ENCODE data around the gene DSCAM.

Gene DSCAM

GRCh38 chr21:40242586-40243265, 604.2 kb downstream of the DSCAM start:
- no peak overlapping the region for H3K27ac ChIP-seq (ENCODE audit: low read length)
- peaks cover 2 to 3% of the 10 kb centered on the region in 2 donors for H3K9me3 ChIP-seq (ENCODE audit: control insufficient read depth in 2 of 2, low read length in 2 of 2)
- H3K4me1 ChIP-seq (ENCODE audit: control insufficient read depth, insufficient read depth, low read length) = no peaks in the 10 kb centered on the region
- H3K4me3 ChIP-seq (ENCODE audit: low read length in 2 of 2) = no peak overlapping the region
- no peak overlapping the region for H3K9ac ChIP-seq (ENCODE audit: low read length in 2 of 2)
- H3K36me3 ChIP-seq (ENCODE audit: control insufficient read depth in 2 of 2, insufficient read depth in 2 of 2, low read length in 2 of 2) = no peaks in the 10 kb centered on the region
- no peaks in the 10 kb centered on the region for H3K27me3 ChIP-seq (ENCODE audit: control insufficient read depth in 1 of 2, insufficient read depth in 2 of 2, low read length in 2 of 2)

- Histone ChIP-seq H3K4me3 (ENCODE audit: low read length in 2 of 2) (no peak overlapping the region), H3K27me3 (ENCODE audit: control insufficient read depth in 1 of 2, insufficient read depth in 2 of 2, low read length in 2 of 2) (no peaks in the 10 kb centered on the region), H3K36me3 (ENCODE audit: control insufficient read depth in 2 of 2, insufficient read depth in 2 of 2, low read length in 2 of 2) (no peaks in the 10 kb centered on the region), H3K9ac (ENCODE audit: low read length in 2 of 2) (no peak overlapping the region), H3K4me1 (ENCODE audit: control insufficient read depth, insufficient read depth, low read length) (no peaks in the 10 kb centered on the region), H3K27ac (ENCODE audit: low read length) (no peak overlapping the region), H3K9me3 (ENCODE audit: control insufficient read depth in 2 of 2, low read length in 2 of 2) (peaks cover 0 to 5% of the 10 kb centered on the region in 2 donors)
Measured at GRCh38 chr21:40235528-40235927, 611.4 kb downstream of the DSCAM start.

- no peaks in the 10 kb centered on the region for H3K27me3 ChIP-seq (ENCODE audit: control insufficient read depth in 1 of 2, insufficient read depth in 2 of 2, low read length in 2 of 2)
- H3K9me3 ChIP-seq (ENCODE audit: control insufficient read depth in 2 of 2, low read length in 2 of 2) = peaks cover 0 to 5% of the 10 kb centered on the region in 2 donors
- H3K36me3 ChIP-seq (ENCODE audit: control insufficient read depth in 2 of 2, insufficient read depth in 2 of 2, low read length in 2 of 2) = no peaks in the 10 kb centered on the region
- no peaks in the 10 kb centered on the region for H3K4me1 ChIP-seq (ENCODE audit: control insufficient read depth, insufficient read depth, low read length)
- no peak overlapping the region for H3K27ac ChIP-seq (ENCODE audit: low read length)
- H3K9ac ChIP-seq (ENCODE audit: low read length in 2 of 2) = no peak overlapping the region
- H3K4me3 ChIP-seq (ENCODE audit: low read length in 2 of 2) = no peak overlapping the region
Measured at GRCh38 chr21:40231979-40232378, 615.0 kb downstream of the DSCAM start.

GRCh38 chr21:40227096-40227495, 619.9 kb downstream of the DSCAM start:
- H3K36me3 ChIP-seq (ENCODE audit: control insufficient read depth in 2 of 2, insufficient read depth in 2 of 2, low read length in 2 of 2) = no peaks in the 10 kb centered on the region
- peaks cover 0 to 3% of the 10 kb centered on the region in 2 donors for H3K9me3 ChIP-seq (ENCODE audit: control insufficient read depth in 2 of 2, low read length in 2 of 2)
- H3K9ac ChIP-seq (ENCODE audit: low read length in 2 of 2) = no peak overlapping the region
- H3K4me1 ChIP-seq (ENCODE audit: control insufficient read depth, insufficient read depth, low read length) = no peaks in the 10 kb centered on the region
- no peak overlapping the region for H3K27ac ChIP-seq (ENCODE audit: low read length)
- no peak overlapping the region for H3K4me3 ChIP-seq (ENCODE audit: low read length in 2 of 2)
- H3K27me3 ChIP-seq (ENCODE audit: control insufficient read depth in 1 of 2, insufficient read depth in 2 of 2, low read length in 2 of 2) = peaks cover 0 to 6% of the 10 kb centered on the region in 2 donors

- no peaks in the 10 kb centered on the region for H3K36me3 ChIP-seq (ENCODE audit: control insufficient read depth in 2 of 2, insufficient read depth in 2 of 2, low read length in 2 of 2)
- H3K4me3 ChIP-seq (ENCODE audit: low read length in 2 of 2) = no peak overlapping the region
- no peaks in the 10 kb centered on the region for H3K4me1 ChIP-seq (ENCODE audit: control insufficient read depth, insufficient read depth, low read length)
- H3K9ac ChIP-seq (ENCODE audit: low read length in 2 of 2) = no peak overlapping the region
- no peak overlapping the region for H3K27ac ChIP-seq (ENCODE audit: low read length)
- no peaks in the 10 kb centered on the region for H3K9me3 ChIP-seq (ENCODE audit: control insufficient read depth in 2 of 2, low read length in 2 of 2)
- H3K27me3 ChIP-seq (ENCODE audit: control insufficient read depth in 1 of 2, insufficient read depth in 2 of 2, low read length in 2 of 2) = no peaks in the 10 kb centered on the region
Measured at GRCh38 chr21:40215941-40216340, 631.0 kb downstream of the DSCAM start.

GRCh38 chr21:40210251-40210650, 636.7 kb downstream of the DSCAM start:
- Histone ChIP-seq H3K27me3 (ENCODE audit: control insufficient read depth in 1 of 2, insufficient read depth in 2 of 2, low read length in 2 of 2) (no peaks in the 10 kb centered on the region), H3K4me3 (ENCODE audit: low read length in 2 of 2) (no peak overlapping the region), H3K9ac (ENCODE audit: low read length in 2 of 2) (no peak overlapping the region), H3K4me1 (ENCODE audit: control insufficient read depth, insufficient read depth, low read length) (no peaks in the 10 kb centered on the region), H3K36me3 (ENCODE audit: control insufficient read depth in 2 of 2, insufficient read depth in 2 of 2, low read length in 2 of 2) (no peaks in the 10 kb centered on the region), H3K9me3 (ENCODE audit: control insufficient read depth in 2 of 2, low read length in 2 of 2) (no peaks in the 10 kb centered on the region), H3K27ac (ENCODE audit: low read length) (no peak overlapping the region)

GRCh38 chr21:40208948-40209345, 638.0 kb downstream of the DSCAM start:
- Histone ChIP-seq H3K9ac (ENCODE audit: low read length in 2 of 2) (no peak overlapping the region), H3K4me3 (ENCODE audit: low read length in 2 of 2) (no peak overlapping the region), H3K27ac (ENCODE audit: low read length) (no peak overlapping the region), H3K9me3 (ENCODE audit: control insufficient read depth in 2 of 2, low read length in 2 of 2) (no peaks in the 10 kb centered on the region), H3K36me3 (ENCODE audit: control insufficient read depth in 2 of 2, insufficient read depth in 2 of 2, low read length in 2 of 2) (no peaks in the 10 kb centered on the region), H3K4me1 (ENCODE audit: control insufficient read depth, insufficient read depth, low read length) (no peaks in the 10 kb centered on the region), H3K27me3 (ENCODE audit: control insufficient read depth in 1 of 2, insufficient read depth in 2 of 2, low read length in 2 of 2) (no peaks in the 10 kb centered on the region)

- H3K9ac ChIP-seq (ENCODE audit: low read length in 2 of 2) = no peak overlapping the region
- H3K9me3 ChIP-seq (ENCODE audit: control insufficient read depth in 2 of 2, low read length in 2 of 2) = no peaks in the 10 kb centered on the region
Measured at GRCh38 chr21:40208206-40208947, 638.6 kb downstream of the DSCAM start.

GRCh38 chr21:40200946-40201345, 646.0 kb downstream of the DSCAM start:
- Histone ChIP-seq H3K9ac (ENCODE audit: low read length in 2 of 2) (no peak overlapping the region), H3K9me3 (ENCODE audit: control insufficient read depth in 2 of 2, low read length in 2 of 2) (no peaks in the 10 kb centered on the region), H3K4me1 (ENCODE audit: control insufficient read depth, insufficient read depth, low read length) (peaks cover 5% of the 10 kb centered on the region), H3K36me3 (ENCODE audit: control insufficient read depth in 2 of 2, insufficient read depth in 2 of 2, low read length in 2 of 2) (no peaks in the 10 kb centered on the region), H3K4me3 (ENCODE audit: low read length in 2 of 2) (no peak overlapping the region), H3K27ac (ENCODE audit: low read length) (no peak overlapping the region), H3K27me3 (ENCODE audit: control insufficient read depth in 1 of 2, insufficient read depth in 2 of 2, low read length in 2 of 2) (no peaks in the 10 kb centered on the region)

More at GRCh38 chr21:40208206-40208947, 638.6 kb downstream of the DSCAM start:
- Histone ChIP-seq H3K27ac (ENCODE audit: low read length) (no peak overlapping the region), H3K4me3 (ENCODE audit: low read length in 2 of 2) (no peak overlapping the region), H3K36me3 (ENCODE audit: control insufficient read depth in 2 of 2, insufficient read depth in 2 of 2, low read length in 2 of 2) (no peaks in the 10 kb centered on the region), H3K27me3 (ENCODE audit: control insufficient read depth in 1 of 2, insufficient read depth in 2 of 2, low read length in 2 of 2) (no peaks in the 10 kb centered on the region), H3K4me1 (ENCODE audit: control insufficient read depth, insufficient read depth, low read length) (no peaks in the 10 kb centered on the region)

GRCh38 chr21:40200126-40200525, 646.8 kb downstream of the DSCAM start:
- Histone ChIP-seq H3K36me3 (ENCODE audit: control insufficient read depth in 2 of 2, insufficient read depth in 2 of 2, low read length in 2 of 2) (no peaks in the 10 kb centered on the region), H3K4me1 (ENCODE audit: control insufficient read depth, insufficient read depth, low read length) (peaks cover 5% of the 10 kb centered on the region), H3K27ac (ENCODE audit: low read length) (no peak overlapping the region), H3K27me3 (ENCODE audit: control insufficient read depth in 1 of 2, insufficient read depth in 2 of 2, low read length in 2 of 2) (no peaks in the 10 kb centered on the region), H3K9me3 (ENCODE audit: control insufficient read depth in 2 of 2, low read length in 2 of 2) (no peaks in the 10 kb centered on the region), H3K9ac (ENCODE audit: low read length in 2 of 2) (no peak overlapping the region), H3K4me3 (ENCODE audit: low read length in 2 of 2) (no peak overlapping the region)
